MCF 10A (cell line): ENCODE measurements around the gene C14orf93. TPM values are rescaled to one million over a fixed set of nuclear protein-coding genes. Genes with fewer than 3 reads are reported as not detected.

Experiments used
- BruUV-seq: library from RNA; stranded (reverse); fragments of 400-500 nt; replicated peaks from 2 replicates; lab custom pipeline; 2021; lab: Mats Ljungman, UMichigan
- CTCF ChIA-PET: fragments of 300-600 bp; sonication (Branson Sonifier 250); formaldehyde crosslinking; extraction: SDS; loops from one replicate; lab custom pipeline; 2021; ENCODE audit warnings: antibody characterized with exemption, inconsistent platforms; lab: Yijun Ruan, JAX
- POLR2A ChIA-PET: fragments of 300-600, 350-650 bp; sonication (Branson Sonifier 250); formaldehyde crosslinking; extraction: SDS; loops from one replicate; lab custom pipeline; 2020; ENCODE audit warnings: antibody characterized with exemption, inconsistent platforms; lab: Yijun Ruan, JAX
- DNase-seq: peaks from one replicate; pipeline ENCODE4 v3.0.0-alpha.2; 2018; ENCODE audit not compliant: unreplicated experiment
- H3K27ac Mint-ChIP-seq: one replicate; pipeline ENCODE4 v1.8.0; 2022; ENCODE audit warnings: mild to moderate bottlenecking, low read depth, mixed read lengths; ENCODE audit not compliant: unreplicated experiment
- H3K27me3 Mint-ChIP-seq: one replicate; pipeline ENCODE4 v1.8.0; 2022; ENCODE audit warnings: mixed read lengths; ENCODE audit not compliant: insufficient read depth, unreplicated experiment
- H3K36me3 Mint-ChIP-seq: one replicate; pipeline ENCODE4 v1.8.0; 2022; ENCODE audit warnings: mild to moderate bottlenecking, moderate library complexity, mixed read lengths; ENCODE audit not compliant: insufficient read depth, unreplicated experiment
- H3K4me1 Mint-ChIP-seq: one replicate; pipeline ENCODE4 v1.8.0; 2022; ENCODE audit warnings: mixed read lengths; ENCODE audit not compliant: insufficient read depth, unreplicated experiment
- H3K4me3 Mint-ChIP-seq: one replicate; pipeline ENCODE4 v1.8.0; 2022; ENCODE audit warnings: mild to moderate bottlenecking, moderate library complexity, mixed read lengths; ENCODE audit not compliant: unreplicated experiment
- H3K9me3 Mint-ChIP-seq: one replicate; pipeline ENCODE4 v1.8.0; 2022; ENCODE audit warnings: mixed read lengths; ENCODE audit not compliant: unreplicated experiment
- CTCF ChIP-seq: fragments of 200-600 bp; IDR thresholded peaks from one replicate; pipeline ENCODE4 v1.8.0; 2022; ENCODE audit warnings: antibody characterized with exemption, mild to moderate bottlenecking; ENCODE audit not compliant: unreplicated experiment
- intact Hi-C: fragments of 100-400 bp; cut with micrococcal nuclease; formaldehyde crosslinking; loops from 2 replicates; pipeline ENCODE4 v1.14.1; 2022
- total RNA-seq: library from RNA; stranded (reverse); gene quantifications from 2 replicates; pipeline ENCODE4 v1.2.3, GENCODE V29; 2022

Gene C14orf93
- total RNA-seq, 1 experiment from 2014 or later: 6.1 TPM

DNA sequence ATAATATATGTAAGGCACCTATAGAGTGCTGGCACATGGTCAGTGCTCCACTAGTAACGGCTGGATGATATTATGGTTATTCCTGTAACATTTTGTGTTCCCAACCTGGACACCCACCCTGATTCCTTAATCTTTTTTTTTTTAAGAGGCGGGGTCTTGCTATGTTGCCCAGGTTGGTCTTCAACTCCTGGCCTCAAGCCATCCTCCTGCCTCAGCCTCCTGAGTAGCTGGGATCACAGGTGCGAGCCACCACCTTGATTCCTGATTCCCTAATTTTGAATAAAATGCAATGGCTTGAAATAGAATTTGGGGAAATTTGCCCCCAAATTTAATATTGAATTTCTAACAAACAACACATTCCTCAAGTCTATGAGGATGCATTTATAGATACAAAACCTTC lies 7.4 kb downstream of the C14orf93 start:
- Mint-ChIP-seq H3K4me1 (peaks cover 17% of the 10 kb centered on the region), H3K36me3 (no peaks in the 10 kb centered on the region), H3K9me3 (no peaks in the 10 kb centered on the region), H3K27me3 (no peaks in the 10 kb centered on the region), H3K4me3 (no peak overlapping the region), H3K27ac (no peak overlapping the region)
- no peak for TF ChIP-seq CTCF
- intact Hi-C loops: no loop called here
- POLR2A ChIA-PET: no interaction called here
- BruUV-seq: no TSS peak
- no peak for DNase-seq
- CTCF ChIA-PET: interaction anchor here (1.9 to 24.6 kb wide), 3 partner anchors 9 to 59 kb away, joined by 9 to 620 read pairs (median 190); partner anchors contain the start of genes AJUBA and CDH24

DNA sequence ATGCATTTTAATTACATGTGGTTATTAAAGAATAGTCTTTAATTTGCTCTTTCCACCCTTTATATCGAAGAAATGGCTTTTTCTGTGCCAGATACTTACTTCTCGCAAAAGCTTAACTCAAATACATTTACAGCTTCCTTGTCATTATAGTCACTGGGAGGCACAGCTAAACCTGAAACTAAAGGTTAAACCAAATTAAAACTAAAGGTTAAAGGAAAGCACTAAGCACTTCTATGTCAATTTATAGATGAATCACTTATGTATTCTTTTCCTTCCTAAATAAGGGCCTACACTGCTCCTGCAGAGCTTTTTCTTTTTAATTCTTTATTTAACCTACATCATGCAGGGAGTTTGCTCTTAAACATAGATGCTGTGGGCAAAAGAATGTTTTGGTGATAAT lies 9.1 kb downstream of the C14orf93 start:
- H3K27ac Mint-ChIP-seq: no peak overlapping the region
- CTCF ChIA-PET: interaction anchor here (0.6 to 24.6 kb wide), 6 partner anchors 7 to 93 kb away, joined by 3 to 620 read pairs (median 6); partner anchors contain the start of genes AJUBA and CDH24
- peaks cover 1% of the 10 kb centered on the region for H3K36me3 Mint-ChIP-seq
- POLR2A ChIA-PET: interaction anchor here (1.2 kb wide), 1 partner anchor 32 kb away, joined by 6 read pairs; no protein-coding TSS in a partner anchor
- no peak overlapping the region for H3K4me3 Mint-ChIP-seq
- DNase-seq: no peak
- intact Hi-C loops: no loop called here
- no peak for TF ChIP-seq CTCF
- no peaks in the 10 kb centered on the region for H3K27me3 Mint-ChIP-seq
- BruUV-seq: no TSS peak
- H3K4me1 Mint-ChIP-seq: peaks cover 11% of the 10 kb centered on the region
- H3K9me3 Mint-ChIP-seq: no peaks in the 10 kb centered on the region

DNA sequence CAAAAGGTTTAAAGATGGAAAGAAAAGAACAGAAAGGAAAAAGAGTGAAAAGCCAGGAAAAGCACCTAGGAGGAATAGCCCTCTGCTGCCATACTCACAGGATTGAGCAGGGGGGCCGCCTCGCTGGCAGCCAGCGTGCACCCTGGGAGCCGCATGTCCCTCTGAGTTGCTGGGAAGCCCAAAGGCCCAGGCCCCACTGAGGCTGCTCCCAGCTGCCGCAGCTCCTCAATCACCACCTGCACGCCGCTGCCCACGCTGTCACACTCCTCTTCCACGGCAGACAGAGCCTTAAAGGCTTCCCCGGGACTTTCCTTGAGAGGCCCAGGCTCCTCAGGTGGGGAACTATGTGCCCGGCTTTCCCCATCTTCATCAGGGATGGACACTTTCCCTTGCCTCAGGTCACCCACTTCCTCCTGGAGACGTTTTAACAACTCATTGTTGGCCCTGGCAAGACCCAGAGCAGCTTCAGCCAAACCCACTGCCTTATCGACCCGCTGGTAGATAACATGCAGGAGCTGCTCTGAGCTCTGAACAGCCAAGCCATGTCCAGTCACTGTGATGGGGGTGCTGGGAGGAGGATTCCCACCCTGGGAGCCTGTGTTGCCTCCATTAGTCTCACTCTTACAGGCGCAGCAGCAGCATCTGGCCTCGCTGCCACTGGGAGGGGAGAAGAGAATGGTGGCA lies 11.5 kb downstream of the C14orf93 start:
- intact Hi-C loops: no loop called here
- Mint-ChIP-seq H3K9me3 (no peaks in the 10 kb centered on the region), H3K27ac (no peak overlapping the region), H3K36me3 (peaks cover 6% of the 10 kb centered on the region), H3K4me3 (no peak overlapping the region), H3K27me3 (no peaks in the 10 kb centered on the region), H3K4me1 (peaks cover 16% of the 10 kb centered on the region)
- BruUV-seq: no TSS peak
- POLR2A ChIA-PET: interaction anchor here (0.5 to 1.1 kb wide), 4 partner anchors 12 to 126 kb away, joined by 3 to 5 read pairs (median 3); partner anchors contain the start of gene PRMT5
- no peak for DNase-seq
- no peak for TF ChIP-seq CTCF
- CTCF ChIA-PET: interaction anchor here (0.5 to 24.6 kb wide), 5 partner anchors 9 to 162 kb away, joined by 3 to 620 read pairs (median 3); partner anchors contain the start of genes AJUBA, CDH24 and MMP14

DNA sequence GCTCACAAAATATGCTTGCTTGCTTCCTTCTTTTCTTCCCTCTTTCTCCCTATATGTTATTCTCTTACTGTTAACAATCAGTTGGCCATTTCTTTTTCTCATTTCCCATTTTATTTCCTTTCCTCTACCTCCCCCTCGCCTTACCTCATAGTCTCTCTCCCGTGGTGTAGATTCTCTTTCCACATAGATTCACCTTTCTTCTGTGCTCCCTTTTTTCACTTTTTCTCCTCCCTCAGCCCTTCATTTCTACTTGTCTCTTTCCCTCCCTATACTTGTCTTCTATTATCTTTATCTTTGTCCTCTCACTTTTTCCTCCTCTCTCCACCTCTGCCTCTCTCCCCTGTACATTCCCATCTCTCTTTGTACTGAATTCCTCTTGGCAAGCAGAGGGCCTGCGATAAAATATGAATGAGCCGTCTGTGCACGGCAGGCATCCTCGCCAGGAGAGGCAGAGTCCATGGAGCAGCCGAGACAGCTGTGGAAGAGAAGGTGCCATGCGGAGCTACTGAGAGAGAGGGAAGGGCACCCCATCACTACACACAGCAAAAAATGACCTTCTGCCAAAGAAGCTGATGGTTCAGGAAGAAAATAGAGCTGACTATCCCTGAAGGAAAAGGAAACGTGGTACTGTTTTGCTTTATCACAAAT lies 12.1 kb downstream of the C14orf93 start:
- no peak for TF ChIP-seq CTCF
- no peak for DNase-seq
- H3K9me3 Mint-ChIP-seq: no peaks in the 10 kb centered on the region
- no peaks in the 10 kb centered on the region for H3K27me3 Mint-ChIP-seq
- intact Hi-C loops: no loop called here
- peaks cover 16% of the 10 kb centered on the region for H3K4me1 Mint-ChIP-seq
- ChIA-PET CTCF (interaction anchor here (0.5 to 24.6 kb wide), 5 partner anchors 10 to 162 kb away, joined by 3 to 620 read pairs (median 3); partner anchors contain the start of genes AJUBA, CDH24 and MMP14), POLR2A (interaction anchor here (0.5 to 1.1 kb wide), 5 partner anchors 11 to 126 kb away, joined by 3 to 5 read pairs (median 3); partner anchors contain the start of gene PRMT5)
- H3K27ac Mint-ChIP-seq: no peak overlapping the region
- BruUV-seq: no TSS peak
- H3K4me3 Mint-ChIP-seq: no peak overlapping the region
- H3K36me3 Mint-ChIP-seq: peaks cover 6% of the 10 kb centered on the region
